DMS153 treated with DMSO at 0.1 percent for 48 hours (cell line): ENCODE measurements around the gene SPZ1.
"Not testable (repeated sequence)": the region's sequence is repeated elsewhere in the genome, so short reads cannot be mapped to it uniquely, and the experiment has no call there.

ENCODE experiments used
- DNase-seq: peaks from one replicate; lab custom pipeline; 2025; ENCODE audit not compliant: unreplicated experiment; lab: John Stamatoyannopoulos, UW

Gene SPZ1

GRCh38 chr5:80319702-80320101 is at the start of gene SPZ1:
SPZ1 (plus strand) TSS chr5:80320002; CDS start chr5:80320216, 214 bp downstream.
- no peak for DNase-seq

- DNase-seq = not testable (repeated sequence)
These were observed 49.3 kb upstream of the SPZ1 start for GRCh38 chr5:80270543-80270942.

- DNase-seq = no peak
These were observed 44.5 kb upstream of the SPZ1 start for GRCh38 chr5:80275347-80275746.

- DNase-seq = no peak
These were observed 43.6 kb upstream of the SPZ1 start for GRCh38 chr5:80276186-80276585.

- no peak for DNase-seq
These were observed 42.6 kb upstream of the SPZ1 start for GRCh38 chr5:80277191-80277590.

- DNase-seq = no peak
These were observed 37.7 kb upstream of the SPZ1 start for GRCh38 chr5:80282054-80282453.

- DNase-seq = no peak
These were observed 36.4 kb upstream of the SPZ1 start for GRCh38 chr5:80283360-80283759.

- DNase-seq = no peak
These were observed 35.1 kb upstream of the SPZ1 start for GRCh38 chr5:80284720-80285119.

- DNase-seq = no peak
These were observed 31.6 kb upstream of the SPZ1 start for GRCh38 chr5:80288177-80288576.

- no peak for DNase-seq
These were observed 30.5 kb upstream of the SPZ1 start for GRCh38 chr5:80289320-80289719.

GRCh38 chr5:80291761-80292160 is 28.0 kb upstream of the SPZ1 start:
- DNase-seq = no peak

- no peak for DNase-seq
These were observed 23.7 kb upstream of the SPZ1 start for GRCh38 chr5:80296121-80296520.

GRCh38 chr5:80299601-80300000 is 20.2 kb upstream of the SPZ1 start:
- no peak for DNase-seq

GRCh38 chr5:80300125-80300524 is 19.7 kb upstream of the SPZ1 start:
- no peak for DNase-seq

GRCh38 chr5:80300796-80301195 is 19.0 kb upstream of the SPZ1 start:
- DNase-seq = not testable (repeated sequence)

GRCh38 chr5:80301342-80301741 is 18.5 kb upstream of the SPZ1 start:
- not testable (repeated sequence) for DNase-seq

GRCh38 chr5:80302636-80303035 is 17.2 kb upstream of the SPZ1 start:
- no peak for DNase-seq

GRCh38 chr5:80308526-80308925 is 11.3 kb upstream of the SPZ1 start:
- DNase-seq = no peak

GRCh38 chr5:80309871-80310665 is 9.7 kb upstream of the SPZ1 start:
- no peak for DNase-seq

GRCh38 chr5:80315244-80315643 is 4.6 kb upstream of the SPZ1 start:
- no peak for DNase-seq

- DNase-seq = no peak
These were observed 1.6 kb upstream of the SPZ1 start for GRCh38 chr5:80318212-80318611.

GRCh38 chr5:80324912-80325311 is 5.1 kb downstream of the SPZ1 start:
- DNase-seq = no peak

GRCh38 chr5:80326468-80326867 is 6.7 kb downstream of the SPZ1 start:
- no peak for DNase-seq
